GM23248 (cell line): ENCODE measurements around the gene DPT. TPM values are rescaled to one million over a fixed set of nuclear protein-coding genes. Genes with fewer than 3 reads are reported as not detected.
A peak's percentile ranks its signal among the peaks of the same experiment; 100 is the strongest.

Experiments used
- DNase-seq: peaks from one replicate; pipeline ENCODE4 v3.0.0-alpha.2; 2015
- H2AFZ ChIP-seq: fragments of 200-600 bp; sonication (generic); 2 replicates; pipeline ENCODE4 v1.6.1; 2016; ENCODE audit warnings: antibody characterized with exemption
- H3F3A ChIP-seq: fragments of 200-600 bp; sonication (generic); 2 replicates; pipeline ENCODE4 v1.6.1; 2016; ENCODE audit warnings: mild to moderate bottlenecking, antibody characterized with exemption, mixed run types; ENCODE audit not compliant: insufficient read depth
- H3K27ac ChIP-seq: fragments of 200-600 bp; sonication (generic); 2 replicates; pipeline ENCODE4 v1.5.1; 2016; ENCODE audit warnings: mild to moderate bottlenecking
- H3K27me3 ChIP-seq: fragments of 200-600 bp; sonication (generic); replicated peaks from 2 replicates; pipeline ENCODE4 v1.6.1; 2016; ENCODE audit warnings: mild to moderate bottlenecking; ENCODE audit not compliant: insufficient read depth
- H3K36me3 ChIP-seq: fragments of 200-600 bp; sonication (generic); 2 replicates; pipeline ENCODE4 v1.6.1; 2016; ENCODE audit warnings: low read depth, mild to moderate bottlenecking
- H3K4me1 ChIP-seq: fragments of 200-600 bp; sonication (generic); 2 replicates; pipeline ENCODE4 v1.6.1; 2016; ENCODE audit warnings: mild to moderate bottlenecking; ENCODE audit not compliant: insufficient read depth
- H3K4me2 ChIP-seq: fragments of 200-600 bp; sonication (generic); one replicate; pipeline ENCODE4 v1.6.1; 2016; ENCODE audit warnings: mild to moderate bottlenecking; ENCODE audit not compliant: unreplicated experiment
- H3K4me3 ChIP-seq: fragments of 200-600 bp; sonication (generic); 2 replicates; pipeline ENCODE4 v1.5.1; 2016; ENCODE audit warnings: mild to moderate bottlenecking
- H3K79me2 ChIP-seq: fragments of 200-600 bp; sonication (generic); 2 replicates; pipeline ENCODE4 v1.6.1; 2016; ENCODE audit warnings: mild to moderate bottlenecking; ENCODE audit not compliant: insufficient read depth
- H3K9ac ChIP-seq: fragments of 200-600 bp; sonication (generic); 2 replicates; pipeline ENCODE4 v1.6.1; 2016; ENCODE audit warnings: mild to moderate bottlenecking
- H3K9me2 ChIP-seq: fragments of 200-600 bp; sonication (generic); 2 replicates; pipeline ENCODE4 v1.6.1; 2016; ENCODE audit warnings: mixed run types, mild to moderate bottlenecking, moderate library complexity; ENCODE audit not compliant: insufficient read depth
- H3K9me3 ChIP-seq: fragments of 200-600 bp; sonication (generic); one replicate; pipeline ENCODE4 v1.6.1; 2017; ENCODE audit warnings: low read depth
- H4K20me1 ChIP-seq: fragments of 200-600 bp; sonication (generic); 2 replicates; pipeline ENCODE4 v1.6.0; 2016; ENCODE audit not compliant: insufficient read depth
- EZH2 ChIP-seq: fragments of 200-600 bp; sonication (generic); IDR thresholded peaks from 2 replicates; pipeline ENCODE4 v1.6.1; 2018; ENCODE audit warnings: antibody characterized with exemption, mild to moderate bottlenecking; ENCODE audit not compliant: insufficient read depth, poor library complexity, severe bottlenecking
- EZH2phosphoT487 ChIP-seq: fragments of 200-600 bp; sonication (generic); IDR thresholded peaks from 2 replicates; pipeline ENCODE4 v1.6.1; 2018; ENCODE audit warnings: antibody characterized with exemption, moderate library complexity, mild to moderate bottlenecking, low read depth; ENCODE audit not compliant: insufficient read depth
- WGBS, 2 experiments: methylation state at CpG; one replicate each; pipeline ENCODE4 v1.1.6; 2015 to 2017; ENCODE audit warnings: low lambda C conversion rate in 2 of 2, low coverage in 1 of 2; ENCODE audit errors: missing lambda C conversion rate in 2 of 2; 5-methylcytosine and 5-hydroxymethylcytosine counted together
- in situ Hi-C: fragments of 300-500 bp; cut with MboI; formaldehyde crosslinking; loops from 2 replicates; pipeline ENCODE4 v1.15.0; 2020
- polyA plus RNA-seq: library from polyadenylated mRNA; unstranded; fragments of >200 nt; fragmentation: Nextera tagmentation; extraction: Ambion mirVana; gene quantifications from 2 replicates; pipeline ENCODE4 v1.2.1, GENCODE V29; 2016
- total RNA-seq: library from RNA; depleted of rRNA; stranded (reverse); fragments of >200 nt; shearing (Covaris generic); gene quantifications from 2 replicates; pipeline ENCODE4 v1.2.3, GENCODE V29; 2014

Gene DPT
- total and polyA plus RNA-seq, 2 experiments from 2014 or later: 14.9 to 20.0 TPM

- H3K79me2 ChIP-seq: no peaks in the 10 kb centered on the region
- no peak overlapping the region for H2AFZ ChIP-seq
- 5 to 13% methylated on average over 1 of the region's 1 CpG for WGBS, 2 experiments
- H3F3A ChIP-seq: peaks cover 17% of the 10 kb centered on the region
- TF ChIP-seq EZH2 (no peak), EZH2phosphoT487 (no peak)
- no peaks in the 10 kb centered on the region for H4K20me1 ChIP-seq
- no peaks in the 10 kb centered on the region for H3K27me3 ChIP-seq
- no peaks in the 10 kb centered on the region for H3K9me3 ChIP-seq
- no peaks in the 10 kb centered on the region for H3K9me2 ChIP-seq
- H3K4me1 ChIP-seq: peaks cover 29% of the 10 kb centered on the region
- no peak overlapping the region for H3K4me3 ChIP-seq
- in situ Hi-C loops: loop anchor here (25.0 kb wide), 1 partner anchor 272 kb away; no protein-coding TSS in a partner anchor
- no peaks in the 10 kb centered on the region for H3K36me3 ChIP-seq
- H3K27ac ChIP-seq: peak overlapping the region; percentile 98
- DNase-seq: no peak
- H3K4me2 ChIP-seq: peak overlapping the region; percentile 49
- peak overlapping the region; percentile 51 for H3K9ac ChIP-seq
Observed at GRCh38 chr1:168708698-168709404, 20.2 kb downstream of the DPT start.

- Histone ChIP-seq H3K36me3 (no peaks in the 10 kb centered on the region), H3K4me3 (no peak overlapping the region), H3K9me2 (no peaks in the 10 kb centered on the region), H3K4me1 (peaks cover 29% of the 10 kb centered on the region), H3K27ac (no peak overlapping the region), H3K9me3 (no peaks in the 10 kb centered on the region), H3K4me2 (no peak overlapping the region), H3F3A (peaks cover 17% of the 10 kb centered on the region), H3K79me2 (no peaks in the 10 kb centered on the region), H4K20me1 (no peaks in the 10 kb centered on the region), H3K27me3 (no peaks in the 10 kb centered on the region), H3K9ac (no peak overlapping the region), H2AFZ (no peak overlapping the region)
- TF ChIP-seq EZH2phosphoT487 (no peak), EZH2 (no peak)
- in situ Hi-C loops: loop anchor here (25.0 kb wide), 1 partner anchor 269 kb away; no protein-coding TSS in a partner anchor
- peak; percentile 35 for DNase-seq
- WGBS, 2 experiments: 50% methylated on average over 3 of the region's 3 CpGs
Observed at GRCh38 chr1:168706391-168706992, 22.5 kb downstream of the DPT start.

- Histone ChIP-seq H4K20me1 (no peaks in the 10 kb centered on the region), H3F3A (peaks cover 7% of the 10 kb centered on the region; the same call in 1 of the 2 replicates), H3K4me2 (no peak overlapping the region), H3K4me1 (peaks cover 12% of the 10 kb centered on the region), H3K9me2 (no peaks in the 10 kb centered on the region), H3K79me2 (no peaks in the 10 kb centered on the region), H3K9ac (no peak overlapping the region), H3K27ac (no peak overlapping the region), H3K27me3 (no peaks in the 10 kb centered on the region), H3K36me3 (no peaks in the 10 kb centered on the region), H3K9me3 (no peaks in the 10 kb centered on the region), H2AFZ (no peak overlapping the region), H3K4me3 (no peak overlapping the region)
- 88 to 95% methylated on average over 3 of the region's 3 CpGs for WGBS, 2 experiments
- TF ChIP-seq EZH2phosphoT487: no peak
- TF ChIP-seq EZH2: no peak
- DNase-seq: no peak
- in situ Hi-C loops: loop anchor here (25.0 kb wide), 1 partner anchor 263 kb away; no protein-coding TSS in a partner anchor
Observed at GRCh38 chr1:168700575-168701268, 28.3 kb downstream of the DPT start.

DNA sequence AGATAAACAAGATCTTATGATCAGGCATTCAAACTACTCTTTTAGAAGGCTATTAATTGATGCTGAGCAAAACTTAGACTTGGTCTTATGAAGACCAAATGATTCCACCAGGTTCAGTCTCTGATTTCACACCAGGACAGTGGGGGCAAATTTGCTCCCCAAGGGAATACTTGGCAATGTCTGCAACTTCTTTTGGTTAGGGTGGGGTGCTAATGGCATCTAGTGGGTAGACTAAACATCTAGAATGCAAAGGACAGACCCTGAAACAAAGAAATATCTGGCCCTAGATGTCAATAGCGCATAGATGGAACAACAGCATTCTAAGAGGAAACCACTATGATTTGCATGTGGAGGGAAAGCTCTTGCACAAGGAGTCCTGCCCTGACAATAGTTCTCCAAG is 30.6 kb downstream of the DPT start:
- H4K20me1 ChIP-seq: no peaks in the 10 kb centered on the region
- 95% methylated on average over 1 of the region's 1 CpG for WGBS, 2 experiments
- H3K9me3 ChIP-seq: no peaks in the 10 kb centered on the region
- H3K36me3 ChIP-seq: no peaks in the 10 kb centered on the region
- no peaks in the 10 kb centered on the region for H3K9me2 ChIP-seq
- DNase-seq: no peak
- no peaks in the 10 kb centered on the region for H3K79me2 ChIP-seq
- no peak overlapping the region for H3K27ac ChIP-seq
- in situ Hi-C loops: no loop called here
- no peak overlapping the region for H2AFZ ChIP-seq
- H3K4me2 ChIP-seq: no peak overlapping the region
- H3K9ac ChIP-seq: no peak overlapping the region
- H3F3A ChIP-seq: peaks cover 7% of the 10 kb centered on the region; the same call in 1 of the 2 replicates
- TF ChIP-seq EZH2phosphoT487: no peak
- TF ChIP-seq EZH2: no peak
- H3K27me3 ChIP-seq: no peaks in the 10 kb centered on the region
- H3K4me3 ChIP-seq: no peak overlapping the region
- H3K4me1 ChIP-seq: peaks cover 12% of the 10 kb centered on the region
